Esophagus muscularis mucosa (tissue), 2 donors: Measurements from ENCODE around the gene TRIM46.

Experiments
- POLR2A ChIP-seq: fragments of 450-650 bp; IDR thresholded peaks from one replicate; pipeline ENCODE4 v1.6.1; 2017; ENCODE audit warnings: antibody characterized with exemption, moderate library complexity, mild to moderate bottlenecking, low read depth
- POLR2AphosphoS5 ChIP-seq, 2 donors: sonication (generic); formaldehyde crosslinking; IDR thresholded peaks; one replicate each; pipeline ENCODE4 v1.6.1; 2017; ENCODE audit warnings: antibody characterized with exemption in 2 of 2

- no peak for TF ChIP-seq POLR2A
- TF ChIP-seq POLR2AphosphoS5 (IDR thresholded peaks at IDR 0.05): no peak
These were observed 4.3 kb downstream of the TRIM46 start for GRCh38 chr1:155177918-155178281.
